Stimulated activated naive CD4-positive, alpha-beta T cell treated with Interleukin-2 at 50 U/mL for 16 hours (primary cell): ENCODE data around the gene AVL9.

Experiments used
- DNase-seq: peaks from one replicate; lab custom pipeline; 2025; lab: John Stamatoyannopoulos, UW

The AVL9 gene

DNA sequence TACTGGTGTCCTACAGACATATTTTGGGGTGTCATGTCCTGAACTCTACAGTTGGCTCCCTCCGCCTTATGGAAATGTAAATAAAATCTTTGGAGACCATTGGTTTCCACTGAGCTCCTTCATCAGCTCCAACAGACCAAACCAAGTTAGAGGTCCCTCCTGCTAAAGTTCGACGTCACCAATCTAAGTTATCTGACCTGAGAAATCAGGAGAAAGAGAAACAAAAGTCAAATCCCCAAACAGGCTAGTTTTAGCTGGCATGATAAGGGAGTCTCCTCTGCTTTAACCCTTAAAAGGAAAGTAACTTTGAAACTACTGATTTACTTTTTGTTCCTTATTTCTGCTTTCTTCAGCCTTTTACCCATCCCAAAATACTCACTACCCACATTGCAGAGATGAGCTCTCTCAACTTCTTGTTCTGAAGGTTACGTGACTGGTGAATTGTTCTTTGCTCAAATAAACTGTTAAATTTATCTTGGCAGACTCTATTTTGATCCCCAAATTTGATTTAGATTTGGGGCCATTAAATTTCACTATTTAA lies 39.9 kb downstream of the AVL9 start:
- no peak for DNase-seq

DNA sequence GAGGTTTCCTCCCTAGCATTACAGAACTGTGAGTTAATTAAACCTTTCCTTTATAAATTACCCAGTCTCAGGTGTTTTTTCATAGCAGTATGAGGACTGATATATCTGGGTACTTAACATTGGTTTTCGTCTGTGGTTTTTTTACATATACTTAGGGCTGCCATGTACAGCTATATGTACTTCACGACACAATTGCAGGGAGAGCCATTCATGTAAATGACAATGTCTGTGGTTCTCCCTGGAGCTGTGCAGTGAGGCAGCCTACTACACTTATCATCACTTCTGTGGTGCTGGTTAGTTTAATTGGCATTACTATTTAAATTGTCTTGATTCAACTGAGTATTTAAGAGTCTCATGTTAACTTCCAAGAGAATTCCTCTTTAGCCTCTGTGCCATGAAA lies 40.7 kb downstream of the AVL9 start:
- DNase-seq, result no peak

- DNase-seq, result no peak
Measured at GRCh38 chr7:32536585-32536984, 41.3 kb downstream of the AVL9 start.

GRCh38 chr7:32537760-32538159 lies 42.5 kb downstream of the AVL9 start:
- DNase-seq, result no peak

- DNase-seq, result no peak
Measured at GRCh38 chr7:32539366-32539765, 44.1 kb downstream of the AVL9 start.

GRCh38 chr7:32539919-32540531 lies 44.7 kb downstream of the AVL9 start:
- no peak for DNase-seq

DNA sequence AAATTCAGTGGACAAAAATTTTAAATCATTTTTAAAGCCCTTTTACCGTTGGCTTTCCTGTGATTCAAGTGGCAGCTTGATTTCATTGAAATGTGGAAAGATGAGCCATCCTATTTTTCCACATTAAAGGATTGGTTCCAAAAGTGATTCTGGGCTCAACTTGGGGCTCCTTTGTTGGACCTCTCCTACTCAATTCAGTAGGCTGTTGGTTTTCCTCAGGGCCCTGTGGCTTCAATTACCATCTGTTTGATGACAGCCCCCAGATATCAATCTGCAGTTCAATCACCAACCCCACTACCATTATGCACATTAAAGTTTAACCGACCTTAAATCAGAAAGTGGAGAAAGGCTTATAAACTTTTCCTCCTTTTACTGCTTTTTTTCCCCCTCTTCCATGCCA lies 47.3 kb downstream of the AVL9 start:
- DNase-seq, result no peak

GRCh38 chr7:32559480-32559879 lies 64.2 kb downstream of the AVL9 start:
- no peak for DNase-seq

DNA sequence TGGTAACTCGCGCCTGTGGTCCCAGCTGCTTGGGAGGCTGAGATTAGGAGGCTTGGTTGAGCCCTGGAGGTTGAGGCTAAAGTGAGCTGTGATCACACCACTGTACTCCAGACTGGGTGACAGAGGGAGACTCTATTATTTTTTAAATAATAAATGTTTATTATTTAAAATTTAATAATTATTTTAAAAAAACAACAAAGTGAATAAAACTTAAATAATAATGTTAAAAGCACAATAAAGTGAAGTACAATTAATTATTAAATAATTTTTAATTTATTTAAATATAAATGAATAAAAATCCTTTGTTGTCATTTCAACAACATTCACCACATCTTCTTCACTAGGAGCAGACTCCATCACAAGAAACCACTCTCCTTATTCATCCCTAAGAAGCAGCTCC lies 64.8 kb downstream of the AVL9 start:
- no peak for DNase-seq

- no peak for DNase-seq
Measured at GRCh38 chr7:32561613-32562012, 66.3 kb downstream of the AVL9 start.

DNA sequence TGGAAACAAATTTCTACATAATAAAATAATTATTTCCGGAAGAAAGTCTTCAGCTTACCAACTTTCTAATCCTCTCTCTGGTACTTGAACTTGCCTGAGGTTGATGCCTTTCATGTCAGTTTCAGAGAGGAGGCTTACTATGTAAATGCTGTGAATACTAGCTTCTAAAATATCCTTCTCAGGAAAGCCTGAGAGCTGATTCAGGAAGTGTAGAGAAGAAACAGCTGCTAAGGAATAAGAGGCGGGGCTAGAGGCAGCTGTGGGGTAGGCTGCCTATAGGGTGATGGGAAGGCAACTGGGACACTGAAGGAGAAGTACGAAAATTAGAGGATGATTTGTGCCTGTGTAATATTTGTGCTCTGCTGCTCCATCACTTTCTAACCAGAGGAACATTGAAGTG lies 69.3 kb downstream of the AVL9 start:
- no peak for DNase-seq

- no peak for DNase-seq
Measured at GRCh38 chr7:32569388-32570289, 74.3 kb downstream of the AVL9 start.

- no peak for DNase-seq
Measured at GRCh38 chr7:32573110-32573687, 77.9 kb downstream of the AVL9 start.

DNA sequence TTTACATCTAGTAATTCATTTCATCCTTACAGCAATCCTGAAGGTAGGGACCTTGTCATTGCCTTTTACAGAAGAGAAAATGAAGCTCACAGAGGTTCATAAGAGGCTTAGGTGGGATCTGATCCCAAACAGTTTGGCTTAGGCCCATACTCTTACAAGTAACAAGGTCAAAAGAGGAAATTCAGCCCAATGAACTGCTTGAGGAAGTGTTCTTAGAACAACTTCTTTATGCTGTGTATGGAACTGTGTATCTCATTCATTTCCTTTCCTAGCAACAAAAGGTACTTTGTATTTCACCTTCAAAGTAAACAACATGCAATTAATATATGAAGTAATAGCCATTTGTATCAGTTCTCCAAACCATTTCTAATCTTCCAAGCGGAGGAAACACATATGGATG lies 79.3 kb downstream of the AVL9 start:
- DNase-seq, result no peak

DNA sequence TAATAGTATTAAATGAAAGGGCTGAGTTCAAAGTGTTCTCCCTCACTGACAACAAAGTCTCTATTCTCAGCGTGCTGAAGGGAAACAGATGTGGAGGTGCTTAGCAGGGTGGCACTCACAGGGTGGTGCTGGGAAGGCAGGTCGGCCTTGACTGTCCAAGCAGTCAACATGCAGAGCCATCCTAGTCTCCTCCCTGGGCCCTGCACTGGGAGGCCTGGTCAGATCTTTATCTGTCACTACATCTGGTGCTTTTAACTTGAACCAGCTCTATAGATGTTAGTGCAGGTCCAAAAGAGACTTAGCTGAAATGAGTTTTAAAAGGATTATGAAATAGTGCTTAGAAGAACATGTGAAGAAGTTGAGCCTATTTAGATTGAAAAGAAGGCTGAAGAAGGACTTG lies 82.1 kb downstream of the AVL9 start:
- no peak for DNase-seq

- DNase-seq, result no peak
Measured at GRCh38 chr7:32579776-32580175, 84.5 kb downstream of the AVL9 start.

GRCh38 chr7:32580646-32581045 lies 85.4 kb downstream of the AVL9 start:
- DNase-seq, result no peak

DNA sequence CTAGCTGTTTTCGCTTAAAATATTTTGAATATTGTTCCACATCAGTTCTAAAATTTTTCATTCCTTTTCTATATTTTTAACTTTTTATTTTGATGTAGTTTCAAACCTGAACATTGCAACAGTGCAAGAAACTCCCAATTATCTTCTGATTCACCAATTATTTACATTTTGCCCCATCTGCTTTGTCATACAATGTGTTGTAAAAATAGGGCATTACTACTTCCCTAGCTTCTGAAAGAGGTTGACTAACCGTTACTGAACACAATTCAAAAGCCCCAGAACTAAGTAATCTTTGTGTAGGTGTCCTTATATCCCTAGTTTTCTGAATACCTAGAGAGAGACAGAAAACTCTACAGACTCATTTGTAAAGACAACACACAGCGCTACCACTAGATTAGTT lies 86.7 kb downstream of the AVL9 start:
- no peak for DNase-seq

DNA sequence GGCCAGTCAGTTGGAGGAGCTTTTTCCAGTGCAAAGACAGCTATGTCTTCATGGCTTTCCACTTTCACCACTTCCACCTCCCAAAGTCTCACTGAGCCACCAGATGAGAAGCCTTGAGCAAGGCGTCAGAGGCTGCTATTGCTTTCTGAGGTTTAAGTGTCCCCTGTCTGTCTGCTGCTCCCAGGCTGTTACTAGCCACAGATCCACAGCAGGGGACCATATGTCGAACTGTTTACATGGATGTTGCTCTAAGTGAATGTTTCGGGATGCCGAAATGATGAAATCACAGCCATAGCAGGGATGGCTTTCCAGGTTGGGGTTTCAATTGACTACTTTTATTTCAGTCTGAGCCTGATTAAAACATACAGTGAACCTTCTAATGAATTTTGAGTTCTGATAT lies 88.5 kb downstream of the AVL9 start:
- DNase-seq, result no peak

DNA sequence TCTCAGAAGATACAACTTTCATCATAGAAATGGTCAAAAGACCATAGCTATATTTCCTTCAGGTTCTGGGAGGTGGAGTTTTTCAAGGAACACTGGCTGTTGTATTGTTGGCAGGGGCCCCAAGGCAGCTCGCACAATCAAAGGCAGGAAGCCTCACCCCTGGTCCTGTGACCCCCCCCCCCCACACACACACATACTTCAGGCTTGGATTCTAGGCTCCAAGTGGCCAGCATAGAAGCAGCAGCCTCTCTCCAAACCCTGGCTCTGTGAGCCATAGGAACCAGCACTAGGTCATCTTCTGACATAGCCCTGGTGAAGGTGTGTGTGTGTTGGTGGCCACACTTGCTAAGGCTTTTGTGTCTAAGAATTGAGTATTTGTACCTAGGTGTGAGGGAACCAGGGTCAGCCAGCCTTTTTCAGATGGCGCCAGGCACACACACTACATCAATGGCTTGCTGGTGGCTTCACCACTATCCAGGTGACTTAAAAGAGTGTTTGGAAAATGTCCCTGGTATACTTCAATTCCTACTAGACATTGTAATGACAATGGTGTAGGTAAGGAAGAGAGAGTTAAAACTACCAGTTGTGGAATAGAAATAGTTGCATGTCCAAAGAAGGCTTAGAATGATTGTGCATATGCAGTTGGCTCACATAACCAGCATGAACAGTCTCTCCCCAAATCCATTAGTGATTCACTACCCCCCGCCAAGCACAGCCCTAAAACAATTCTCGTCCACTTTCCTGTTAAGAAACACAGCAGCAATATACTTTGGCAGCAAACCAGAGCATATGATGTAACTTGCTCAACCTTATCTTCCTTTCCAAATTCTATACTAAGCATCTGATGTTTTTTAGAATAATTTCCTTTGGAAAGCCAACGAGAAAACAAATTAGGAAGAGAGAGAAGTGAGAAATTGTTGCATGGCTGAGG lies 91.3 kb downstream of the AVL9 start:
- no peak for DNase-seq

GRCh38 chr7:32587411-32587948 lies 92.2 kb downstream of the AVL9 start:
- DNase-seq, result no peak

DNA sequence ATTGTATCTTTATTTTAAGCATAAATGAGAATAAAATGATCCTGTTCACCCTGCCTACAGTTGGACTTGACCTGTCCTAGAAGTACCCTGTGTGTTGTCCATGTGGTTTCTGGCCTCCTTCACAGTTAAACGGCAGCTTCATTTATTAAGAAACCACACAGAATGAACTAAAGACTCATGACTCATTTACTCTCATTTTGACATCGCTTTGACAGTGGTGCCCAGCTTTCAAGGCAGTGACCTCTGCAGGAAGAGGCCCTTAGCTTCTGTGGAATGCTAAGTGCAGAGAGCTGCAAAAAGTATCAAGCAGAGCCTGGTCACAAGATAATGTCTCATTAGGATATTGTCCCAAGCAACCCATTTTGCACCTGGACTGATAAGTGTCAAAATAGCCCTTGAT lies 93.4 kb downstream of the AVL9 start:
- DNase-seq, result no peak
